NCI-H2107 treated with DMSO at 0.1 percent for 48 hours (cell line): ENCODE measurements around the gene TTC9.
"Not testable (repeated sequence)": the region's sequence is repeated elsewhere in the genome, so short reads cannot be mapped to it uniquely, and the experiment has no call there.

Experiments used
- DNase-seq: peaks from one replicate; lab custom pipeline; 2025; ENCODE audit not compliant: unreplicated experiment; lab: John Stamatoyannopoulos, UW

Gene TTC9

GRCh38 chr14:70671652-70672644 lies 30.2 kb downstream of the TTC9 start:
- no peak for DNase-seq

GRCh38 chr14:70677341-70677740 lies 35.6 kb downstream of the TTC9 start:
- no peak for DNase-seq

GRCh38 chr14:70680748-70681147 lies 39.0 kb downstream of the TTC9 start:
- DNase-seq = no peak

- no peak for DNase-seq
Observed at GRCh38 chr14:70683983-70684382, 42.3 kb downstream of the TTC9 start.

- no peak for DNase-seq
Observed at GRCh38 chr14:70685474-70686197, 43.9 kb downstream of the TTC9 start.

- no peak for DNase-seq
Observed at GRCh38 chr14:70692210-70692609, 50.5 kb downstream of the TTC9 start.

GRCh38 chr14:70696026-70696425 lies 54.3 kb downstream of the TTC9 start:
- peak; percentile 22 for DNase-seq

GRCh38 chr14:70697701-70698100 lies 56.0 kb downstream of the TTC9 start:
- DNase-seq = no peak

- no peak for DNase-seq
Observed at GRCh38 chr14:70698288-70698687, 56.6 kb downstream of the TTC9 start.

- DNase-seq = no peak
Observed at GRCh38 chr14:70699646-70700045, 57.9 kb downstream of the TTC9 start.

GRCh38 chr14:70700955-70701585 lies 59.4 kb downstream of the TTC9 start:
- no peak for DNase-seq

- DNase-seq = no peak
Observed at GRCh38 chr14:70701610-70702009, 59.9 kb downstream of the TTC9 start.

GRCh38 chr14:70702161-70702560 lies 60.4 kb downstream of the TTC9 start:
- no peak for DNase-seq

- not testable (repeated sequence) for DNase-seq
Observed at GRCh38 chr14:70703621-70704168, 62.0 kb downstream of the TTC9 start.

- no peak for DNase-seq
Observed at GRCh38 chr14:70704960-70705359, 63.2 kb downstream of the TTC9 start.

GRCh38 chr14:70706177-70706576 lies 64.5 kb downstream of the TTC9 start:
- DNase-seq = no peak

GRCh38 chr14:70707138-70708038 lies 65.7 kb downstream of the TTC9 start:
- peak; percentile 31 for DNase-seq

- DNase-seq = peak; percentile 80
Observed at GRCh38 chr14:70708717-70709570, 67.2 kb downstream of the TTC9 start.

GRCh38 chr14:70709726-70710382 lies 68.1 kb downstream of the TTC9 start:
- peak; percentile 97 for DNase-seq
